Ureter (tissue), 1 donor: ENCODE measurements around the gene ZFR2. TPM values are rescaled to one million over a fixed set of nuclear protein-coding genes. Genes with fewer than 3 reads are reported as not detected.
A peak's percentile ranks its signal among the peaks of the same experiment; 100 is the strongest.

ENCODE experiments used
- DNase-seq: peaks from one replicate; pipeline ENCODE4 v3.0.0-alpha.2; 2020; ENCODE audit warnings: low spot score
- total RNA-seq: library from RNA; stranded (reverse); gene quantifications from one replicate; pipeline ENCODE4 v1.2.4, GENCODE V29; 2023
- donor health status: DM: yes; HTN: yes; CAD: no.

ZFR2 gene
- total RNA-seq, 1 donor from 2014 or later = 0.91 TPM

GRCh38 chr19:3837922-3838321 is 30.9 kb downstream of the ZFR2 start:
- DNase-seq = no peak

- DNase-seq = no peak
These were observed 31.5 kb downstream of the ZFR2 start for GRCh38 chr19:3837332-3837731.

GRCh38 chr19:3836887-3837286 is 32.0 kb downstream of the ZFR2 start:
- DNase-seq = no peak

DNA sequence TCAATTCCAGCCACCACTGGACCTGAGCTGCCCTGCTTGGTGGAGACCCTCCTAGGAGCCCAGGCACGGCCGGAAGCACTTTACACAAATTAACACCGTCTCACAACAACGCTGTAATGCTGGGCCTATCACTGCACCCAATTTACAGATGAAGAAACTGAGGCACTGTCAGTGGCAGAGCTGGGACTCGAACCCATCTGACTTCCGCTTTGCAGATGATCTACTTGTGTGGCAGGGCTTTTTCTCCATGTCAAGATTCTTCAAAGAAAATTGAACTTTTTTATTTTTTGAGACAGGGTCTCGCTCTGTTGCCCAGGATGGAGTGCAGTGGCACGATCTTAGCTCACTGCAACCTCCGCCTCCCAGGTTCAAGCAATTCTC is 33.8 kb downstream of the ZFR2 start:
- DNase-seq = no peak

GRCh38 chr19:3834349-3835054 is 34.3 kb downstream of the ZFR2 start:
- no peak for DNase-seq

DNA sequence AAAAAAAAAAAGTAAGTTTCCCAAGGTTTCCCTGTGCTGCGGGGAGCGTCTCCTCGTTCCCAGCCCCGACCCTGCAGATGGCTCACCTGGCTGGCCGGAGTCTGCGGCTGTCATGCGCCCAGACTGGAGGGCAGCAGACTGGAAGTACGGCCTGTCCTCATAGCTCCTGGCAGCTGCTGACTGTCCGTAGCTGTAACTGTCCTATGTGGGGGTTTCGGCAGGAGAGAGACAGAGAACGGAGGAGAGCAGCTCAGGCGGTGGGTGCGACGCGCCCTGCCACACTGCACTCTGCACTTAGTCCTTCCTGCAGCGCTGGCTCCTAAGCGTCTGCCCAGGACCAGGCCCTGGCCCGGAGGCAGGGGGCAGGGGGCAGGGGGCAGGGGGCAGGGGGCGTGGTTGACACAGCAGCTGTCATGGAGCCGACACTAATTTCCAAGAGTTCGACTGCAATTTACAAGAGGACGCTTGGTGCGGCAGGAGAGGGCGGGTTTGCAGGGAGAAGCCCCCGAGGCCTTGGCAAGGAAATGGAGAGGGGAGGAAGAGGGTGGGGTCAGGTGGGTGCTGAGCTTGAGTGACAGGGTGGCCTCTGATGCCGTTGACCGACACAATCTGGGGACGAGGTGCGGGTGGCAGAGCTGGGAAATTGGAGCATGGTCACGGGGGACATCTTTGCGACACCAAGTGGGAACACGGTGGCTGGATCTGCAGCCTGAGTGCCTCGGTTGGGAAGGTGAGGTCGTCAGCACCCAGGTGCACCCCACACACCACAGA is 35.1 kb downstream of the ZFR2 start:
- no peak for DNase-seq

DNA sequence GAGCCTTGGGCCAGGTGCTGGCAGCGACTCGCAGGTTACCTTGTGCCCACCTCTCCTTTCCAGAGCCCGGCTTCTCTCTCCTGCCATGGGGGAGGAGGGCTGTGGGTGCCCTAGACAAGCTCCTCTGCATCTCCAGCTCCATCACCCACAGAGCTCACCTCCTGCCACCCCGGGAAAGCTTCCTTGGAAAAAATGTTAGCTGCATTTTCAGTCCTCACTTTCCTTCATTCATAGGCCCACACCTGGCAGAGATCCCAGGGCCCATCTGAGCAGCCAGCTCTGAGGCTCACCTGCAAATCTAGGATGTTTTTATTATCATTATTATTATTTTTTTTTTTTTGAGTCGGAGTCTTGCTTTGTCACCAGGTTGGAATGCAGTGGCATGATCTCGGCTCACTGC is 36.8 kb downstream of the ZFR2 start:
- no peak for DNase-seq

DNA sequence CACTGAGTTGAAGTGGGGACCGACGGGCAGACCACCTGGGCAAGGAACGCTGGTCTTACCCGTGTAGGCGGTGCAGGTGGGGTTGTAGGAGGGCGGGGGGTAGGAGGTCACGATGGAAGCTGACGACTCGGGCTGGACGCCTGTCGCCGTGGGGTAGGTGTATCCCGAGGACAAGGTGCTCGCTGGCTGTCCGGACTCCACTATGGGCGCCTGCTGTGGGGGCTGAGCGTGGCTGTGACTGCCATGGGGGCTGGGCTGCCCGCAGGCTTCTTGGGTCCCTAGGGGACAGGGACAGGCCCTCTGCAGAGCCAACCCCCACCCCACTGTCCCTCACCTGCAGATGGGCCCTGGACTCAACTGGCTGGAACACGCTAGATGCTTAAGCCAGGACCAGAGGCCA is 37.2 kb downstream of the ZFR2 start:
- no peak for DNase-seq

- DNase-seq = no peak
These were observed 37.9 kb downstream of the ZFR2 start for GRCh38 chr19:3830621-3831589.

GRCh38 chr19:3827306-3827705 is 41.5 kb downstream of the ZFR2 start:
- DNase-seq = no peak

DNA sequence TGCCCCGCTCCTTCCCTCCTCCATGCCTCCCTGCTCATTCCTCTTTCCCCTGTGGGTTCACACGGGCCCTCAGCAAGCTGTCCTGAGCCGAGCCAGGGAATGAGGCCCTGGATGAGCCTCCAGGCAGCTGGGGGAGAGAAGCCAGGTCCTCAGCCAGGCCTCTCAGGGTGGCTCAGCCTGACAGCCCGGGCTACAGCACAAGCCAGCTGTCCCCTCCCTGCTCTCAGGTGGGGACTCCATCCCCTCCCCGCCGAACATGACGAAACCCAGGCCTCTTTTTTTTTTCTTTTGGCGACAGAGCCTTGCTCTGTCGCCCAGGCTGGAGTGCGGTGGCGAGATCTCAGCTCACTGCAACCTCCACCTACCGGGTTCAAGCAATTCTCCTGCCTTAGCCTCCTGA is 42.7 kb downstream of the ZFR2 start:
- no peak for DNase-seq

- no peak for DNase-seq
These were observed 43.4 kb downstream of the ZFR2 start for GRCh38 chr19:3825286-3825956.

- DNase-seq = no peak
These were observed 45.5 kb downstream of the ZFR2 start for GRCh38 chr19:3823350-3823713.

- no peak for DNase-seq
These were observed 46.0 kb downstream of the ZFR2 start for GRCh38 chr19:3822683-3823349.

GRCh38 chr19:3821857-3822364 is 46.9 kb downstream of the ZFR2 start:
- peak; percentile 71 for DNase-seq

GRCh38 chr19:3821156-3821555 is 47.7 kb downstream of the ZFR2 start:
- no peak for DNase-seq

- no peak for DNase-seq
These were observed 48.8 kb downstream of the ZFR2 start for GRCh38 chr19:3819989-3820388.

GRCh38 chr19:3818918-3819317 is 49.9 kb downstream of the ZFR2 start:
- DNase-seq = no peak

- no peak for DNase-seq
These were observed 50.4 kb downstream of the ZFR2 start for GRCh38 chr19:3818466-3818865.

- DNase-seq = no peak
These were observed 51.1 kb downstream of the ZFR2 start for GRCh38 chr19:3817761-3818160.
